ENCODE data around the gene INMT.

INMT gene

GRCh38 chr7:30735631-30736030 is 16.3 kb upstream of the INMT start:
- no peak for DNase-seq (ENCODE audit: low read depth in 1 of 2, low spot score in 1 of 2)
- TF ChIP-seq CTCF (IDR thresholded peaks at IDR 0.05; ENCODE audit: insufficient read depth, low read length) (no peak), POLR2AphosphoS5 (IDR thresholded peaks at IDR 0.05; ENCODE audit: low read depth) (no peak), REST (IDR thresholded peaks at IDR 0.05; ENCODE audit: insufficient replicate concordance, low read depth) (no peak), SPI1 (IDR thresholded peaks at IDR 0.05; ENCODE audit: borderline replicate concordance, low read depth) (no peak), GABPA (IDR thresholded peaks at IDR 0.05; ENCODE audit: low read depth) (no peak)
- Histone ChIP-seq H3K27ac (replicated peaks) (no peak overlapping the region), H3K27me3 (ENCODE audit: insufficient read depth, poor library complexity, severe bottlenecking) (peaks cover 5% of the 10 kb centered on the region), H3K4me3 (replicated peaks; ENCODE audit: insufficient read depth, low read length) (no peak overlapping the region)

GRCh38 chr7:30736291-30736690 is 15.6 kb upstream of the INMT start:
- Histone ChIP-seq H3K27me3 (ENCODE audit: insufficient read depth, poor library complexity, severe bottlenecking) (peaks cover 5% of the 10 kb centered on the region), H3K27ac (replicated peaks) (no peak overlapping the region), H3K4me3 (replicated peaks; ENCODE audit: insufficient read depth, low read length) (no peak overlapping the region)
- TF ChIP-seq SPI1 (IDR thresholded peaks at IDR 0.05; ENCODE audit: borderline replicate concordance, low read depth), result no peak
- no peak for TF ChIP-seq POLR2AphosphoS5 (IDR thresholded peaks at IDR 0.05; ENCODE audit: low read depth)
- TF ChIP-seq REST (IDR thresholded peaks at IDR 0.05; ENCODE audit: insufficient replicate concordance, low read depth), result no peak
- TF ChIP-seq CTCF (IDR thresholded peaks at IDR 0.05; ENCODE audit: insufficient read depth, low read length), result no peak
- no peak for TF ChIP-seq GABPA (IDR thresholded peaks at IDR 0.05; ENCODE audit: low read depth)
- DNase-seq (ENCODE audit: low read depth in 1 of 2, low spot score in 1 of 2), result no peak

- H3K4me3 ChIP-seq (replicated peaks; ENCODE audit: insufficient read depth, low read length), result no peak overlapping the region
- H3K27me3 ChIP-seq (ENCODE audit: insufficient read depth, poor library complexity, severe bottlenecking), result peaks cover 5% of the 10 kb centered on the region
- no peak overlapping the region for H3K27ac ChIP-seq (replicated peaks)
- TF ChIP-seq GABPA (IDR thresholded peaks at IDR 0.05; ENCODE audit: low read depth), result no peak
- no peak for TF ChIP-seq SPI1 (IDR thresholded peaks at IDR 0.05; ENCODE audit: borderline replicate concordance, low read depth)
- no peak for TF ChIP-seq REST (IDR thresholded peaks at IDR 0.05; ENCODE audit: insufficient replicate concordance, low read depth)
- TF ChIP-seq POLR2AphosphoS5 (IDR thresholded peaks at IDR 0.05; ENCODE audit: low read depth), result no peak
- no peak for TF ChIP-seq CTCF (IDR thresholded peaks at IDR 0.05; ENCODE audit: insufficient read depth, low read length)
- DNase-seq (ENCODE audit: low read depth in 1 of 2, low spot score in 1 of 2), result no peak
Measured at GRCh38 chr7:30738026-30738915, 13.7 kb upstream of the INMT start.

Data from HL-60 (cell line).